Raji (cell line): Measurements from ENCODE around the gene EDN1.

Experiments used
- POLR2A ChIP-seq: IDR thresholded peaks from 2 replicates; pipeline ENCODE4 v1.6.1; 2011; ENCODE audit warnings: low read depth, low read length, control low read depth; ENCODE audit not compliant: insufficient read depth

EDN1 gene

DNA sequence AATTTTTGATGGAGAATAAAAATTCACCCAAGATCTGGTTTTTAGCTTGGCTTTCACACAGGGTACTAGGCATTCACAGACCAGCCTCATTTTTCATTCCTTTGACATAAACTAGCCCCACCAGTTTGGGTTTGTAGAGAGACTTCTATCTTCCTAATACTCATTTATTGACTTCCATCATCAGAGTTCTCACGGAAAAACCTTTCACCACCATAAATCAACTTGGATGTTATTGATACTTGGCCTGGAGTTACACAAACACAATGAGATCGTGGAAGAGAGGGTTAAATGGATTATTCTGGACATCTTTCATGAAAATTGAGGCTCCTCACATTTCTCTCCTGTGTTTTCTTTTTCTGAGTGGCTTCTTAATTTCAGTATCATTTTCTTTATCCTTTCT, 26.8 kb upstream of the EDN1 start:
- TF ChIP-seq POLR2A: no peak

DNA sequence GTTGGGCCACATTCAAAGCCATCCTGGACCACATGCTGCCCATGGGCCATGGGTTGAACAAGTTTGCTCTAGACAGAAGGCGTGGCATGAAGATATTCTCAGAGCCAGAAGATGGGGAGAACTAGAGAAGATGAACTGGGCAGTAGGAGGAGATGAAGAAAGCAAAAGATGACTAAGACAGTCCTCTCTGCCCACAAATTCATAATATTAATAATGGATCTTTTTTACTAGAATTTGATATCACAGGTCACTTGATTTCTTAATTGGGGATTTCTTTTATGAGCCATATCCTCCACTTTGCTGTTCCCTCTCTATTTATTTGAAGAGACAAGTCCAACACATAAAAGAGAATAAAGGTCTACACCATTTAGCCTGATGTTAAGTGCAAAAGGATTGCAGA, 25.5 kb upstream of the EDN1 start:
- no peak for TF ChIP-seq POLR2A

DNA sequence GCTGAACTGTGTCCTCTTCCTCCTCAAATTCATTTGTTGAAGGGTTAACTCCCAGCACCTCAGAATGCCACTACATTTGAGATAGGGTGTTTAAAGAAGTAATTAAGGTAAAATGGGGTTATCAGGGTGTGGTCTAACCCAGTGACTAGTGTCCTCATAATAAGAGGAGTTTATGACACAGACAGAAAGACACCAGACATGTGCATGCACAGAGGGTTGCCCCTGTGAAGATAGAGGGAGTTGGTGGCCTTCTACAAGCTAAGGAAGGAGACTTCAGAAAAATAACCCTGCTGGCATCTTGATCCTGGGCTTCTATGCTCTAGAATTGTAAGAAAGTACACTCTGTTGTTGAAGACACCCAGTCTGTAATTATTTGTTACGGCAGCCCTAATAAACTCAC, 24.9 kb upstream of the EDN1 start:
- no peak for TF ChIP-seq POLR2A

DNA sequence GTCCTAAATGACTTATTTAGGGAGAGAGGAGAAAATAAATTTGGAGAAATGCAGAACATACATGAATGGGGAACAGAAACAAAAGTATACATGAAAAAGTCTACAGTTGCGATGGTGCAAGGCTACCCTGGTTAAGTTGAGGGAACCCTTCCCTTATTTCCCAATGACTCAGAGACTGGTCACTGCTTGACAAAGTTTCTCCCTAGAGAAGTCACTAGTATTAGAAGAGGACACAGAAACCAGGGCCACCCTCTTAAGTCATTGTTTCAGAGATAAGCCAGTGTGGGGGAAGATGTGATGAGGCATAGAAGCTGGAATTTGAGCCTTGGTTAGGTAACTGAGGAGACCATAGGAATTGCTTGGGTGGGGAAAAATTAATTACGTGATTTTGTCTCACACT, 24.4 kb upstream of the EDN1 start:
- no peak for TF ChIP-seq POLR2A

DNA sequence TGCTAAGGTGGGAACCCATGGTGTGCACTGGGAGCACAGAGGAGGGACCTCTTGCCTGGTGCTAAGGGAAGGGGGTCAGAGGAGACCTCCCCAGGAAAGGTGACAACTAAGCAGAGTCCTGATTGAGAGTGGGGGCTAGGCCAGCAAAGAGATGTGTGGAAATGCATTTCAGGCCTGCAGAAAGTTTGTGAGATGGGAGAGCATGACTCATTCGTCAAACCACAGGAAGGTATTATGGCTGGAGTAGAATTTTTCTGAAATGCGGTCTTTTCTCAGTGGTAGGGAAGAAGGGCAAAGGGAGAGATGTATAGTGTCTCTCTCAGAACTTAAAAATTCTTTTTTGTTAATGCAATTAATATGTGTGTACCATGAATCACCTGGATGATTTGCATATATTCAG, 23.6 kb upstream of the EDN1 start:
- no peak for TF ChIP-seq POLR2A

DNA sequence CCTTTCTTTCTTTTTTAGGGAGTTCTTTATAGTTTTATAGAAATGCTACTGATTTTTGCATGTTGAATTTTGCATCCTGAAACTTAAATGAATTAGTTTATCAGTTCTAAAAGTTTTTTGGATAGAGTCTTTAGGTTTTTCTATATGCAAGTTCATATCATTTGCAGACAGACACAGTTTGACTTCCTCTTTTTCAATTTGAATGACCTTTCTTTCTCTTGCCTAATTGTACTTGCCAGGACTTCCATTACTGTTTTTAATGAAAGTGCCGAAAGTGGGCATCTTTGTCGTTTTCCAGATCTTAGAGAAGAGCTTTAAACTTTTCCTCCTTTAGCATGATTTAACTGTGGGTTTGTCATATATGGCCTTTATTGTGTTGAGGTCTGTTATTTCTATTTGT, 21.1 kb upstream of the EDN1 start:
- TF ChIP-seq POLR2A: no peak

DNA sequence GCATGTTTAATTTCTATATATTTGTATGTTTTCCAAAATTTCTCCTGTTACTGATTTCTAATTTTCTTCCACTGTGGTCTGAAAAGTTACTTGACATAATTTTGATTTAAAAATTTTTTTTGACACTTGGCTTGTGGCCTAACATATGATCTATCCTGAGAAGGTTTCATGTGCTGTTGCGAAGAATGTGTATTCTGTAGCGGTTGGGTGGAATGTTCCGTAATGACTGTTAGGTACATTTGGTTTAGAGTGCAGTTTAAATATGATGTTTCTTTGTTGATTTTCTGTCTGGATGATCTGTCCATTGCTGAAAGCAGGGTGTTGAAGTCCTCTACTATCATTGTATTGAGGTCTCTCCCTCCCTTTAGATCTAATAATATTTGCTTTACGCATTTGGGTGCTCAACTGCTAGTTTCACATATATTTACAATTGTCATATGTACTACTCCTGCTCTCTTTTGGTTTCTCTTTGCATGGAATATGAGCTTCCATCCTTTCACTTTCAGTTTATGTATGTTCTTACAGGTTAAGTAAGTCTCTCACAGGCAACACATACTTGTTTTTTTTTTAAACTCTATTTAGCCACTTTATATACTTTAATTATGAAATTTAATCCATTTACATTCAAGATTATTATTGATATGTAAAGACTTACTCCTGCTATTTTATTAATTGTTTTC, 19.5 kb upstream of the EDN1 start:
- no peak for TF ChIP-seq POLR2A

DNA sequence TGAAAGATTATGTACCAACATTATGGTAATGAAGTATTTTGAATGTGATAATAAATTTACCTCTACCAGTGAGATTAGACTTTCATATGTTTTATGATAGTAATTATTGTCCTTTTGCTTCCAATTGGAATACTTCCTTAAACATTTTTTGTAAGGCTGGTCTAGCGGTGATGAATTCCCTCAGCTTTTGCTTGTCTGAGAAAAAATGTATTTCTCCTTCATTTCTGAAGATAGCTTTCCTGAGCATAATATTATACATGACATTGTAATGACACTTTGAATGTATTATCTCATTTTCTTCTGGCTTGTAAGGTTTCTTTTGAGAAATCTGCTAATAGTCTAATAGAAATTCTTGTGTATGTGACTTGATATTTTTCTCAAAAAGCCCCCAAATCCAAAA, 18.6 kb upstream of the EDN1 start:
- TF ChIP-seq POLR2A: no peak

DNA sequence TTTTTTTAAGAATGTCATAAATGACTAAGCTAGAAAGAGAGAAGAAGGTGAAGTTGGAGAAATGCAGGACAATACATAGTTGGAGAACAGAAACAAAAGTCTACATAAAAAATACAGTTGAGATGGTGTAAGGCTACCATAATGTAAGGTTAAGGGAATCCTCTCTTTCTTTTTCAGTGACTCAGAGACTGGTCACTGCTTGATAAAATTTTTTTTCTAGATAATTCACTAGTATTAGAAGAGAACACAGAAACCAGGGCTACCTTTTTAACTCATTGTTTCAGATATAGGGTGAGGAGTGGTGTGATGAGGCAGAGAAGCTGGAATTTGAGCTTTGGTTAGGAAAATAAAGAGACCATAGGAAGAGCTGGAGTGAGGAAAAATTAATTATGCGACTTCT, 18.2 kb upstream of the EDN1 start:
- no peak for TF ChIP-seq POLR2A

DNA sequence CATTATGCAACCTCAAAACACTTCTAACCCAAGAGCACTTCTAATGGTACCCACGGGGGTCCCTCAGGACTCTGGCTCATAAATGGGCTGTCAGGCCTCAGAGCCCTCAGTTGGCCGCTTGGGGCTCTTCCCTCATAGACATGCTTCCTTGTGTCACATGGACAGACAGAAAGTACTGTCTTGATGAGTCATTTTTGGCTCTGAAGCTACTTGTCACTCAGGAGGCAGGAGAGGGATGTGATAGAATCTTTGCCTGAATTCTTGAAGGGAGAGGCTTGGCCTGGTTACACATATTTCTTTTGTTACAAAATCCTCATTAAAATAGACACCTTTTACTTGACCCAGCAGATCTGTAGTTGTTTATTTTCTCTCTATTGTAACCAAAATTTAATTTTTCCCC, 15.1 kb upstream of the EDN1 start:
- TF ChIP-seq POLR2A: no peak

DNA sequence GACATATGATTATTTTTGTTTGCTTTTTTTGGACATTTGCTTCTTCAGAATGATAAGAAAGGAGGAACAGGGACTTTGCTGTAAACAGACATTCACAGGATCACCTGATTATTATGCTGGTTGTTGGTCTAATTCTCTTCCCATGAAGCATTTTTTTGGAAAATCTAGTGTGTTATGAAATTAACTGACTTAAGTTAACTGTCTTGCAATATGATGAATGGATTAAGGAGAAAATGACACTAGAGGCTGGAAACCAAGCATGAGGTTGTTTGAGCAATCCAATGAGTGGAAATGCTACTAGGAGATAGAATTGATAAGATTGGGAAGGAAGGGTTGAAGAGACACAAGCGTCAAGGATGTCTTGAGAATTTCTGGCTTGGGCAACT, 13.2 kb upstream of the EDN1 start:
- no peak for TF ChIP-seq POLR2A

DNA sequence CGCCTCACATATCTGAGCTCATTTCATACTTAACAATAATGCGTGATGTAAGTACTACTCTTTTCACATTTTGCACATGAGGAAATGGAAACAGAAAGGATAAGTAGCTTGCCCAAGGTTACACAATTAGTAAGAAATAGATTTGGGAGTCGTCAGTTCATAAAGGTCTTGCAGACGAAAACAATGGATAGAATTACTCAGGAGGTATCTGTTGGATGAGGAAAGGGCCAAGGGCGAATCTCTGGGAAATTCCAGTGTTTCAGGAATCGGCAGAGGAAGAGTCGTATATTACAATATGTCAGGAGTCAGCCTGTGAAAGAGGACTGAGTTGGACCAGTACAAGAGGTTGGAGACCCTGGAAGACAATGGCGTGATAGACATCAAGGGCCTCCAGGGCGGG, 12.8 kb upstream of the EDN1 start:
- no peak for TF ChIP-seq POLR2A

DNA sequence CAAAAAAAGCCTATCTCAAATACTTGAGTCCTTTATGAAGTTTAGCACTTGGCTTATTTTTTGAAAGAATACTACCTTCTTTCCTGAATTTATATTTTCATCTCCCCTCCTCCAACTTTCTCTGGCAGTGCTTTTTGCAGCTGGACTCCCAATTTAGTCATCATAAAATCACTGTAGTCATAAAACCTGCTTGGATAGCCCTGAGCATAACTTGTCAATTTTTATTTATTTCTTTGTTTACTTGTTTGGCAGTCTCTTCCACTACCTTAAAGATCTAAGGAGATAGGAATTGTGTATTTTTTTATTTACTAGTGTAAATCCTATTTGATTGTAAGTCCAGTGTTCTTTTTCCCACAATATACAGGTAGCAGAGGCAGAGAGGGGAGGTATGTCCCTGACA, 11.2 kb upstream of the EDN1 start:
- TF ChIP-seq POLR2A: no peak

DNA sequence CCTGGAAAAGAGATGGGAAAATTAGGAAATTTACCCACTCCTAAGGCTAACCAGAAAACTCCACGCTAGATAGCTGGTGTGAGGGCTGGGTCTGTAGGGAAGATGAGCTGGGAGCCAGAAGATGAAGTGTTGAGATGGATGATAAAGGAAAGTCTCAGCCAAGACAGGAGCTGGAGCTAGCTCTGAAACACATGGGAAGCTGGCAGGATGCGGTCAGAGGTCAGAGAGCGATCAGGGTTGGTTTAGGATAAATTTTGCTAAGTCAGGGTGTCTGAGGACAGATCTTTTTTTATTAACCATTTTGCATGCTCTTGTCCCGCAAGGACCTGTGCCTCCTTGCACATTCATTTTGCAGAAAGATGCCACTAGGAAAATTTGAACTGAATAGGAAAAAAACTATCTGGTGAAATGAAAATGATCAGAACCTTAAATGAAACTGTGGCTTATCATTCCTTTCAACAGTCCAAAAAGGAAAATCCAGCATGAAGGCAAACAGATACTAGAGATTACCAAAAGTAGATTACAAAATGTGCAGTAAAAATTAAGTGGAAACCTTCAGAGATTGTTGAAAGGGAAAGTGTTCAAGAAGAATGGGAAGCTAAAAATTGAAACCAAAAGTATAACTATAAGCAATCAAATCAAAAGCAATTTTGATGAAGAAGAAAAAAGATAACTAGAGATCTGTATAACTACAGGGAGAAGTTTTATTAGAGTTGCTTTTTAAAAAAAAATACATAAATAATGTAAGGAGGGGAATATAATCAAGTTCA, 10.7 kb upstream of the EDN1 start:
- no peak for TF ChIP-seq POLR2A

DNA sequence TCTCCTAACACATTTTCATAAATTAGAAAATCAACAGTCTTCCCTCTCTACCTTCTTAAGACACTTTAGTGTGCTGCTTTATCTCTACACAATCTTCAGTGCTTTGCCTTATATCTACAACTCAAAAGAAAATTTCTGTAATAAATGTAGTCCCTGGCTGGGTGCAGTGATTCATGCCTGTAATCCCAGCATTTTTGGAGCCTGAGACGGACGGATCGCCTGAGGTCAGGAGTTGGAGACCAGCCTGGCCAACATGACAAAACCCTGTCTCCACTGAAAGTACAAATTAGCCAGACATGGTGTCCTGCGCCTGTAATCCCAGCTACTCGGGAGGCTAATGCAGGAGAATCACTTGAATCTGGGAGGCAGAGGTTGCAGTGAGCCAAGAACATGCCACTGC, 9.7 kb upstream of the EDN1 start:
- TF ChIP-seq POLR2A: no peak

DNA sequence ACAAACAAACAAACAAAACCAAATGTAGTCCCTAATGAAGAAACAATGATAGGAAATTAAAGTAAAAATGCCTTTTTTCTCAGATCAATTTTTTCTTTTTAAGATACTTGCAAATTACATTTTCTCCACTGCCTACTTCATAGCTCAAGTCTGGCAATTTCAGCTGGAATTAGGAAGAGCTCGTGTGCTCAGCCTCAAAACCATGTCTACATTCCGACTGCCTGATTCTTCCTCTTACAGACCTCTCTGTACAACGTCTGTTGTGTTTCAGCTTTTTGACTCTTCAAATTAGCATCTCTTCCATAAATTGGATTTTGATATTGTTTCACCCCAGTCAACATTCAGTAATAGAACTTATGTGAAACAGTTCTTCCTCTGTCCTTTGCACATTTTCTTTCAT, 9.3 kb upstream of the EDN1 start:
- no peak for TF ChIP-seq POLR2A

DNA sequence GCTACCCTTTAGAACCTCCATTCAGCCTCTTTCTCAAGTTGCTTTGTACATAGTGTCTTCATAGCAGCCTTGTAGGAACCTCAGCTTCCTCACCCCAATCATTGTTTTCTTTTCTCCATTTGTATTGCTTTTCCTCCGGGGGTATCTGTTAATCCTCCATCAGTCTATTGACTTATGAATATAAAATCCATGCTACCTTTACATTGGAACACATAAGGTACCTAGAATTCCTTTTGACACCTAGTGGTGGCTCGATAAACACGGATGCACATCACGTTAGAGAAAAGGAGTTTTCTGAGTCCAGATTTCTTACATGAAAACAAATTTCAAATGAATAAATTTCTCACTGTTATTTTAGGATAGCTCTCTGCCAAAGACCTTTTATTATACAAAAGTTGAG, 6.3 kb upstream of the EDN1 start:
- no peak for TF ChIP-seq POLR2A
